GM19397 (cell line): Measurements from ENCODE around the gene ZFAND3.

Source experiments
- ATAC-seq: cut with Tn5 transposase; IDR thresholded peaks from one replicate; pipeline ENCODE4 v1.9.1; 2021; ENCODE audit warnings: mild to moderate bottlenecking, moderate library complexity; ENCODE audit not compliant: unreplicated experiment

Gene ZFAND3

DNA sequence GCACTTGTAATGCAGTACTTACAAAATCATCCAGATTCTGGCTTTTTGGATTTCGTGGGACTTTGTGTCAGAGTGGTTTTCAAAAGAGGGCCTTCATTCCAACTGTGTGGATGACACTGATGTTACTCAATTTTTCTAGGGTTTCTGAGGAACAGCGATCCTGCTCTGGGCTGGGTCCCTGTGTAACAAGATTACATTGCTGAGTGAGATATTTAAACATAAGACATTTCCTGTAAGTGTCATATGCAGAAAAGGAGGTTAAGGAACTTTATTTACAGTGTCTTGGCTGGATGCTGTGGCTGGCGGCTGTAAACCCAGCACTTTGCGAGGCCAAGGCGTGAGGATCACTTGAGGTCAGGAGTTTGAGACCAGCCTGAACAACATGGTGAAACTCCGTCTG lies 6.7 kb downstream of the ZFAND3 start:
- no peak for ATAC-seq

DNA sequence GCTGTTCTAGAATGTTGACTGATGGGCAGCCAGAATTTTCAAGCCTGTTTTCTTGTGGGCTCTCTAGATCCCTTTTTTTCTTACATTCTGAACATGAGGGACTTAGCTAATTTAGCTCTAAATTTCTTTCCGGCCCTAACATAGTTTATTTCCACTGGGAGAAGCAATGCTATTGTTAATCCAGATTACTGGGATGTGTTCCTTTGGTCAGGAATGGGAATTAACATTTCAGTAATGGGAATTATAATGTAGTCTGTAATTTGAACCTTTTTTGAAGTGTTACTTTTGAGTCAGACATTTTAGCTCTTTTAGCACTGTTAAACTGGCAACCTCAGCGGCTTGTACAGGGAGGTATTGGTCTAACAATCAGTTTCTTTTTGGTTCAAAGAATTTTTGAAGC lies 7.5 kb downstream of the ZFAND3 start:
- no peak for ATAC-seq

DNA sequence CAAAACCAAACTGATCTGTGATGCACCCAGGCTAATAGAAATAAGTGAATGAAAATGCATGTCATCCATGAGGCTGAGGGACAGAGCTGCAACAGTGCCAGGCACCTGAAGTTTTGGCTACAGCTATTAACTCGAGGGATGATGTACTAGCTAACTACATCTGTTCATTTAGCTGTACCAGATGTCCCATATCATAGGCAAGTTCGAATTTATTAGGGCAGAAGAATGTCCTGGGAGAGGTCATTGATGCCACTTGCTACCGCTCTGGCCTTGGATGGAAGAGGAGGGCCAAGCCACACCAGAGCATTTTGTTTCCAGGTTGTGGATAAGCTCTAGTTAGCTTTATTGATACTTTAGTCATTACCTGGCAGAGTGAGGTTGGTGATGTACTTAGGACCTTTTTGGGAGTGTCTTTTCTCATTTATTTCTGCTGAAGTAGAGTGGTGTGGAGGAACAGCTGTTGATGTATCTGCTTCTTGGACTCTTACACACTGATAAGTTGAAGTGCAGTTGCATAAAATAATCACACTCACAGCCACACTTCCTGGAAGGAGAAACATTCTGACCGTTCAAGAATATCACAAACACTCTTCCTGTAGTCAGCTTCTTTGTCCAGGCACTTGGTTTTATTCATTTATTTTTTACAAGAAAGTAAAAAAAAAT lies 8.2 kb downstream of the ZFAND3 start:
- no peak for ATAC-seq

DNA sequence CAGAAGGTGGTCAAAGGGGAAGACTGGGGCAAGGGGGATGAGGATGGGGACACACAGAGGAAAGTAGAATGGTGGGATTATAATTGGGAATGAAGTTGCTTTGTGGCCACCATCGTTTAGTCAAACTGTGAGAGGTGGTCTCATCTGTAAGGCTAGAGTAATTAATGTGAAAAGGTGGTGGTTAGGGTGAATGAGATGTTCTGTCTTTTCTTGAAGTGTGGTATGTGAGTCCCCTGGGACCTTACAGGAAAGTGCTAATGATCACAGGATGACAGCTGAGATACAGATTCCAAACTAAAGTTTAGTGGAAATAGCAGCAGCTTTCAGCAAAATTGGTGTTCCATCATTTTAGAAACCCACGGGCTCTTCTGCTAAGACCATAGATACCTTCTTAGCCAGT lies 10.7 kb downstream of the ZFAND3 start:
- ATAC-seq, result no peak

DNA sequence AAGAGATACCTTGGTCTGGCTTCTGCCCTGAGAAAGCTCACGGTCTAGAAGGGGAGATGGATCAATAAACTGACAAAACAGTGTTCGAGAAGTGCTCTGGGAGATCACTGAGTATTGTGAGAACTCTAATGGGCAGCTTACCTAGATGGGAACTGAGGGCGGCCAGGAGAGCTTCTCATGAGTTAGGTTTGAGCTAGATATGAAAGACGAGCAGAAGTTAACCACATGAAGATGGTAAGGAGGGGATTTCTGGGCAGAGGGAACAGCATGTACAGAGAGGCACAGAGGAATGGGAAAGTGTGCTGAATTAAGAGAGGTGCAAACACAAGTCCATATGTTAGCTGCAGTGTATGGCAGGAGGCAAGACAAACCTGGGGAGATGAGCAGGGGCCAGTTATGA lies 11.9 kb downstream of the ZFAND3 start:
- ATAC-seq, result no peak

DNA sequence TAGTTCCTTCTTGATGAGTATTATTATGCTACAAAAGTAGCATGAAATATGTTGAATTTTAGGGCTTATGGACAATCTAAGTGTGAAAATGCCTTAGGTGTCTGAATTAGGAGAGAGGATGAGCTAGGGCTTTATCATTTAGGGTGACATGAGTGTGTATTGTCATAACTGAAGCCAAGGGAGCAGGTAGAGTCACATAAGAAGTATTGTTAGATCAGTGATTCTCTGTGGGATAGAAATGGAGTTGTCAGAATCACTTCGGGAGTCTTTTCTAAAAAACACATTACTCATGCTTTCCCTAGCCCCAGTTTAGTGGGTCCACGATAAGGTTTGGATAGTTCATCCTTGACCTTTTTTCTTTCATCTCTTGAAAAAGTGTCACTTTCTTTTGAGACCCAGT lies 16.4 kb downstream of the ZFAND3 start:
- ATAC-seq, result no peak

DNA sequence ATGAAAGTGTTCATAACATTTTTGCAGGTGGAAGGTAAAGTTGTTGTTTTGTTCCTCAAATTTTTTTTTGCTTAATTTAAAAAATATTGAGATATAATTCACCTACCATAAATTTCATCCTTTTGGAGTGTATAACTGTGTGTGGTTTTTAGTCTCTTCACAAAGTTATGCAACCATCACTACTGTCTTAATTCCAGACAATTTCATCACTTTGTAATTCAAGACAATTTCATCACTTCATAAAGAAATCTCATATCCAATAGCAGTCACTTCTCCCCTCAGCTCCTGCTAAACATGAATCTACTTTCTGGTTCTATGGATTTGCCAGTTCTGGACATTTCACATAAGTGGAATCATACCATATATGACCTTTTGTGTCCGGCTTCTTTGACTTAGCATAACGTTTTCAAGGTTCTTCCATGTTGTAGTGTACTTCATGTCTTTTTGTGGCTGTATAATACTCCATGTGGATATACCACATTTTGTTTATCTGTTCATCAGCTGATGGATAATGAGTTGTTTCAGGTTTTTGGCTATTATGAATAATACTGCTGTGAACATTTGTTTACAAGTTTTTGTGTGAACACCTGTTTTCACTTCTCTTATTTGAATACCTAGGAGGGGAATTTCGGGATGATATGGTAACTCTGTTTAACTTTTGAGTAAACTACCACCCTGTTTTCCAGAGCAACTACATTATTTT lies 18.8 kb downstream of the ZFAND3 start:
- no peak for ATAC-seq

DNA sequence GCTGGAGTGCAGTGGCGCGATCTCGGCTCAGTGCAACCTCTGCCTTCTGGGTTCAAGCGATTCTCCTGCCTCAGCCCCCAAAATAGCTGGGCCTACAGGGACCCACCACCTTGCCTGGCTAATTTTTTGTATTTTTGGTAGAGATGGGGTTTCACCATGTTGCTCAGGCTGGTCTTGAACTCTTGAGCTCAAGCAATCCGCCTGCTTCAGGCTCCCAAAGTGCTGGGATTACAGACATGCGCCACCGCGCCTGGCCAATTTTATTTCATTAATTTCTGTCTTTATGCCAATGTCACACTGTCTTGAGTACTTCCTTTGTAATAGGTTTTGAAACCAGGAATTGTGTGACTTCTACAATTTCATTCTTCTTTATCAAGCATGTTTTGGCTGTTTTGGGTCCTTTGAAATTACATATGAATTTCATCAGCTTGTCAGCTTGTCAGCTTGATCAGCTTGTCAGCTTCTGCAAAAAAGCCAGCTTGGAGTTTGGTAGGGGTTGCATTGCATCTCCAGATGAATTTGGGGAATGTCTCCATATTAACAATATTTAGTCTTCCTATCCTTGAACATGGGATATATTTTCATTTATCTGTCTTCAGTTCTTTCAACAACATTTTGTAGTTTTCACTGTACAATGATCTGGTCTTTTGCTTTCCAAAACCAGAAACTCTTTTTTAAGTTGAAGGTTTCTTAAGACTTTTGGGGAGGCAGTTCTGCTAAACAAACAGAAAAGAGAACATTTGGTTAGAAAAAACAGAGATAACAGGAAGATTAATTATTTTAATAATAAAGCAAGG lies 20.8 kb downstream of the ZFAND3 start:
- ATAC-seq, result no peak

DNA sequence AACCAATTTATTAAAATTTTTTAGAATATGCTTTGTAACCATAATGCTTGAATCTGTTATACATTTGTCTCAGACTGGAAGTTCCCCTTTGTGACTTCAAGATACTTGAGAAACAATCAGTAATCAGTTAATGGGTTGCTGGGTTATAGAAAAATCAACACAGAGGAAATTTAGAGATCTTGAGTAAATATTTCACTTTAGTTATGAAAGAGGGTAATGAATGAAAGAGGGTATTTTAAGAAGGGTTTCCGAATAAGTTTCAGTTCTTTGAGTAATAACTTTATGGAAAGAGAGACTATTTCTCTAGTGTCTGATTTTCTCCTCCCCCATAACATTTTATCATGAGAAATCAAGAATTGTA lies 21.4 kb downstream of the ZFAND3 start:
- no peak for ATAC-seq

DNA sequence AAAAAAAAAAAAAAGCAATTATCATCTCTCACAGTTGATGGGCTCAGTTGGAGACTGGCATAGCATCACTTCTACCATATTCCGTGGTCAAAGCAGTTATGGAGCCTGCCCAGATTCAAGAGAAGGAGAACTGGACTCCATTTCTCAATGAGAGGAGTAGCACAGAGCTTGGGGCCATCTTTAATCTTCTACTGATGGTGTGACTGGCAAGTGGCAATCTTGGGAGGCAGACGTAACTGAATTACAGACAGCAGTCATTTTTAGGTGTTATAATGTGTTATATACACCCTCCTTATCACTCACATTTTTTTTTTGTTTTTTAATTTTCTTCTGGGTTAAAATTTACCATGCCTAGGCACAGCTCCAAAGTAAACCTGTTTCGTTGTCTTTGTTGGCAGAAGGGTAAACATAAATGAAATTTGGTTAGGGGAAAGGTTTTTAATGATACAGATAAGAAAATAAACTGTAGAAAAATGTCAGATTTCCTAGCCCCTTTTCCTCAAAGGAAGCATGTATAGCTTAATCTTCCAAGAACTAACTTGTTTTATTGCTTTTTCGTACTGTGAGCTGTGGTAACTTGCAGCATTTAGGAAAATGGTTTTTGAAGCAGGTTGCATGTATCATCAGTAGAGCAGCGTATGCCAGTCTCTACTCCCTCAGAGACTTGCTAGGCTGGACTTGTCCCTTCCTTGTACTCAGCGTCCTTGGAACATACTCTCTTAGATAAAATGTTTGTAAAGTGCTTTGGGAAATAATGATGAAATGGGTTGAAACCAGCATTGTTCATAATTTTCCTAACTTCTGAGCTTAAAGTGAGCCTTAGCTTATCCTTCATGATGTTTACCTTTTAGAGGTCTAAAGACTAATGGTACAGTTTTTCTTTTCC lies 25.7 kb downstream of the ZFAND3 start:
- ATAC-seq, result no peak

DNA sequence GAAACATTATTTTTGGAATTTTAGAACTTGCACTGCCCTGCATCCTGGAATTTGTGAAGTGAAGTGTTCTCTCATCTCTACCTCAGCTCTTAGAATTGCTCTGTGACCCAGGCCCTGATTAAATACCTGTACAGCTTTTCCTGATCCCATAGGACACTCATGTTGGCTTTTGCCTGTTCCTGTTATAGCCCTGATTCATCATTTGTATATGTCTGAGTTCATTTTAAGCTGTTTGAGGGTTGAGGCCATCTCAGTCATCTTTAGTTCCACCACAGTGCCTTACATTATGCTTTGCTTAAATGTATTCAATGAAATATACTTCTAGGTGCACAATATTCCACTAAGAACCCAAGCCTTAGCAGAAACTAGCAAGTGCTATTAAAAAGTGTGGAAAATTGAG lies 26.4 kb downstream of the ZFAND3 start:
- no peak for ATAC-seq

DNA sequence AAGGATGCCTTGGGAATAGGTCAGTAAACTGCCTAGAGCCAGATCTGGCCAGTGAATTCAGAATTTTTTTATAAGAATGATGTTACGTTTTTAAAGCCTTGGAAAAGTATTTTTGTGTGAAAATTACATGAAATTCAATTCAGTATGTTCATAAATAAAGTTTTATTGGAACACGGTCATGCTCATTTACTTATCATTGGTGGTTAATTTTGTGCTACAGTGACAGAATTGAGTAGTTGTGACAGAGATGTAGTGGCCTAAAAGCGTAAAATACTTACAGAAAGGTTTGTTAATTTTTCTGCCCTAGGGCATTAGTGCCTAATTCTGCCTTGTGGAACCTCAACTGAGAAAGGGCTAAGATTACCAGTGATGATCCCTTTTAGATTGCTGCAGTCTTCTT lies 28.2 kb downstream of the ZFAND3 start:
- no peak for ATAC-seq

DNA sequence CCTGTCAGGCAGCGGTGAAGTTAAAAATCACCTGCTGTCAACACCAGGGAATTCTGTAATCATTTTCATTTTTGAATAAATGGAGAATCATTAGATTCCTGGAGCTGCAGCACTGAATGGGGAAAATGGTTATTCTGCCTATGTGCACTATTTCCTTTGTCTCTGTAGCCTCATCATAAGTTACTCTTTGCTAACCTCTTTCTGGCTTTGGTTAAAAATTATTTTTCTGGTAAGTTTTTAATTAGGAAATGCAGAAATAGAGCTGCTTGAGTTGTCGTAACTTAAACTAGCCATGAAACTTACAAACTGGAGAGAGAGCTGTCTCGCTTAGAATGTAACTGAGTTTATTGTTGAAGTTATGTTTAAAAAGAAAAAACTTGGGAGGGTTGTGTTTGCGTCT lies 28.8 kb downstream of the ZFAND3 start:
- ATAC-seq, result no peak

DNA sequence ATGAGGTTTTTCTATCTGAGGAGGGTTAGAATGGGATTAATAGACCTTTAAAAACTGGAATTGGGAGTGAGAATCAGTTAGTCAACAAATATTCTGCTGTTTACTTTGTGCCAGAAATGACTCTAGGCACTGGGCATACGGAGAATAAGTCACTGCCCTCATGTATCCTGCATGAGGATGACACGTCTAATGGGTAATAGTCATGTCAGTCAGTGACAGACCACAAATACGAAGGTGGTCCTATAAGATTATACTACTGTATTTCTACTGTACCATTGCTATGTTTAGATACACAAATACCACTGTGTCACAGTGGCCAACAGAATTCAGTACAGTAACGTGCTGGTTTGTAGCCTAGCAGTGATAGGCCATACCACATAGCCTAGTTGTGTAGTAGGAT lies 30.7 kb downstream of the ZFAND3 start:
- ATAC-seq, result no peak

DNA sequence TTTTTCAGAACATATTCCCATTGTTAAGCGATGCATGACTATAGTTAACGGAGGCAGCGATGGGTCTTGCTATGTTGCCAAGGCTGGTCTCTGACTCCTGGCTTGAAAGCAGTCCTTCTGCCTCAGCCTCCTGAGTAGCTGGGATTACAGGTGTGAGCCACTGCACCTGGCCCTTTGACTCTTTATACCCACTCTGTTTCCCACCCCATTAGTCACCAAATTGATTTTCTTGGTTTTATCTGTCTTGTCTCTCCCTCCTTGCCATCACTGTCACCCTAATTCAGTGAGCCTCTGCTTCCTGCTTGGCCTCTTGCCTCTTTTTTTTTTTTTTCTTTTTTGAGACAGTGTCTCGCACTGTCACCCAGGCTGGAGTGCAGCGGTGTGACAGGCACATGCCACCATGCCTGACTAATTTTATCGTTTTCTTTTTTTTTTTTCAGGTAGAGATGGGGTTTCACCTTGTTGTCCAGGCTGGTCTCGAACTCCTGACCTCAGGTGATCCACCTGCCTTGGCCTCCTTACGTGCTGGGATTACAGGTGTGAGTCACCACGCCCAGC lies 31.3 kb downstream of the ZFAND3 start:
- no peak for ATAC-seq

DNA sequence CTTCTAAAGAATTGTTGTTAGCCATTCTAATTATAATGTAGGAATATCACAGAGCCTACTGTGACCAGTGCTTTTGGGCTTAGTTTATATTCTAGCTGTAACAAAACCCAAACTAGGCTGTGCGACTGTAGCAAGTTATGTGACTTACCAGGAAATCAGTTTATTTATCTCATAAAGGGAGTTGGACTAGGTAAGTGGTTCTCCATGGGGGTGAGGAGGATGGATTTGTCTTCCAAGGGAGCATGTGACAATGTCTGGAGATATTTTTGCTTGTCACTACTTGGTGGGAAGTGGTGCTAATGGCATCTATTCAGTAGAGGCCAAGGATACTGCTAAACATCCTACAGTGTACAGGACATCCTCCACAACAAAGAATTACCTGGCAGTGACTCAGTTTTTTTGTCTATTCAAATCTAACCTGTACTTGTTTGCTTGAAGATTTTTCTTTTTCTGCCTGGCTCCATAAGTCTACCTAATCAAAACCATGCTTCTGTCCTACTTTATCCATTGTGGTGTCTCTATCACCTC lies 32.5 kb downstream of the ZFAND3 start:
- no peak for ATAC-seq

DNA sequence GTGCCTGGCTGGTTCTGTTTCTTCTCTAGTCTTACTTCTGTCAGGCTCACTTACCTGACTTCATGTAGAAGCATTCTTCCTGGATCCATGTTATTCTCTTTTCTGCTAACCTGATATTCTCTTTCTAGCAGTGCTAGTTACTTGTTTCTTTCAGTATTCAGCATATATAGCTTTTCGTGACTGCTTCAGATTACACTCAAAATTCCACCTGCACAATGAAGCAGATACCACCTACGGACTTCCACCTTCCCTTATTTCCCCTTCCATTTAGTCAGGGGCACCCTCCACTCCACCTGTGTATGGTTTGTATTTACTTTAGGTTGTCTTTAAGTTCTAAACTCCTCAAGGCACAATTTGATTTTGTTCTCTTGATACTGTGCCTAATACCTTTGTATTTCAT lies 36.8 kb downstream of the ZFAND3 start:
- ATAC-seq, result no peak

DNA sequence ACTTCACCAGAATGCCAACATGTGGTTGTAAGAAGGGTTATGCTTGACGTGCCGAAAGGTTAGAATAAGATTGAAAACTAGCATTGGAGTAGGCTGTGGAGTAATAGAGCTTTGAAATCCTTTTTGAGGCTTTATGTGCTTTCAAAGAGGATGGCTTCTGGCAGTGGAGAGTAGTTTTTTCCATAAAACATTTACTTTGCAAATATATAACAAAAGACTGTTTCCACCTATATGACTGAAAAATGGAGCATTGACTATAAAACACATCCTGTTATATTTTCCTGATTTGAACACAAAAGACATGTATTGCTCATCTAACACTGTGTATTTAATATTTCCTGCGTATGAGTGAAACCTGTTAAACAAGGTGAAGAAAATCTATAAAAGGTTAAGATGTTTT lies 38.8 kb downstream of the ZFAND3 start:
- no peak for ATAC-seq

DNA sequence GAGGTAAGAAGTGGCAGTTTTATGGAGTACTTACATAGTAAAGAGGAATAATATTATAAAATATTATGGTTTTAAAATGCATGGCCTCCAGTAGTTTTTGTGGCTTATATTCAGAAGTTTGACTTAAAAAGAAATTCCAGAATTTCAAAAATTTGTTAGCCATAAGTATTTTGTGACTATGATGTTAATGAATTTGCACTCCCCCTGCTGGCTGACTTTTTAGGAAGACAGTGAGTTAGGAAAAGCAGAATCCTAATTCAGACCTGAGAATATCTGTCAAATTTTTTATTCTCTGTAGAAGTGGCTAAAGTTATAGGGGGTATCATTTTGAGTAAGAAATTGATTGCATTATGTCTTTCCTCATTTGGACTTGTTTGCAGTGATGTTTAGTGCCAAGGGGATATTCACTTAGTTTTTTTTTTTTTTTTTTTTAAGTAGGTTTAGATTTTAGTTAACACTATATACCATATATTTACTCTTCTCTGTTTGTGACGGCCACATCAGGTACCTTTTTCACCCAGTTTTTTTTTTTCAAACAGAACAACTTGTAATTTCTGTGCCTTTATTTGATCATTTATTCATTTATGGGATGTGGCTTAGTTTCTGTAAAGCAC lies 40.8 kb downstream of the ZFAND3 start:
- no peak for ATAC-seq

DNA sequence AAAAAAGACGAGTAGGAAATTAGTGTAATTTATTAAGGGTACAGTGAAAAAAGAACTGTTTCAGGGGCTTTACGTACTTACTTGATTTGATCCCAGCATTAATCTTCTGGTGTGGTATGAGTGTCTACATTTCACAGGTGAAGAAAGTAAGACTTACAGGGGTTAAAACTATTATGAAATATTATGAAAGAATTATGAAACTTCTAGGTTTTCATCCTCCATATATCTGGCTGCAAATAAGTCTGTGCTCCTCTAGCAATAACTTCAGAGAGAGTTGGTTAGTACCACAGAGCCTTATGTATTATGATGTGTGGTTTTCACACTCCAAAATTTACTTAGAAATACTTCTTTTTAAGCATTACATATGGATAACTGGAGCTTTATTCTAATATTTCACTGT lies 41.9 kb downstream of the ZFAND3 start:
- no peak for ATAC-seq
